NB4 (cell line): ENCODE data around the gene ZRANB3.

Experiments used
- POLR2A ChIP-seq: IDR thresholded peaks from 2 replicates; pipeline ENCODE4 v1.6.1; 2011; ENCODE audit warnings: mild to moderate bottlenecking; ENCODE audit not compliant: insufficient read length; ENCODE audit errors: extremely low read depth
- TF ChIP-seq, protein P1 (sequence below): IDR thresholded peaks from one replicate; pipeline ENCODE4 v1.5.1; 2012; ENCODE audit warnings: low read depth, low read length

DNA sequence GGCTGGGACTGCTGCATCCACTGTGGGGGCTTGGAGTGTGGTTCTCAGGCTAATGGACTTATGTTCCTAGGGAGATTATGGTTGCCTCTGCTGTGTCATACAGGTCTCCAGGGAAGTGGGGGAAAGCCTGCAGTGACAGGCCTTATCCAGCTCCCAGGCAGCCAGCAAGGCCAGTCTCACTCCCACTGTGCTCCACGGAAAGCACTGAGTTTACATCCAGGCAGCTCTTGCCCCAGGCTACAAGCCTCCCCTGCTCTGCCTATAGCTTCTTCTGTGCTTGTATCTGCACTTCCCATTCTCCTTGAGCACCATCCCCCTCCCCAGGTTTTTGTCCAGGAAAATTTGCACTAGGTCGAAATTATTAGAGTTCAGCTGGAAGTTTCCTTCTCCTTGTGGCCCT, 231.9 kb downstream of the ZRANB3 start:
- TF ChIP-seq, protein P1, sequence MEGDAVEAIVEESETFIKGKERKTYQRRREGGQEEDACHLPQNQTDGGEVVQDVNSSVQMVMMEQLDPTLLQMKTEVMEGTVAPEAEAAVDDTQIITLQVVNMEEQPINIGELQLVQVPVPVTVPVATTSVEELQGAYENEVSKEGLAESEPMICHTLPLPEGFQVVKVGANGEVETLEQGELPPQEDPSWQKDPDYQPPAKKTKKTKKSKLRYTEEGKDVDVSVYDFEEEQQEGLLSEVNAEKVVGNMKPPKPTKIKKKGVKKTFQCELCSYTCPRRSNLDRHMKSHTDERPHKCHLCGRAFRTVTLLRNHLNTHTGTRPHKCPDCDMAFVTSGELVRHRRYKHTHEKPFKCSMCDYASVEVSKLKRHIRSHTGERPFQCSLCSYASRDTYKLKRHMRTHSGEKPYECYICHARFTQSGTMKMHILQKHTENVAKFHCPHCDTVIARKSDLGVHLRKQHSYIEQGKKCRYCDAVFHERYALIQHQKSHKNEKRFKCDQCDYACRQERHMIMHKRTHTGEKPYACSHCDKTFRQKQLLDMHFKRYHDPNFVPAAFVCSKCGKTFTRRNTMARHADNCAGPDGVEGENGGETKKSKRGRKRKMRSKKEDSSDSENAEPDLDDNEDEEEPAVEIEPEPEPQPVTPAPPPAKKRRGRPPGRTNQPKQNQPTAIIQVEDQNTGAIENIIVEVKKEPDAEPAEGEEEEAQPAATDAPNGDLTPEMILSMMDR = no peak
- TF ChIP-seq POLR2A = no peak
